GM08714 (cell line): ENCODE results near the gene LGALS3BP.

Source experiments
- H3K4me3 ChIP-seq: fragments of 200-500 bp; sonication (Bioruptor generic); 2 replicates; pipeline ENCODE4 v1.5.1; 2014; ENCODE audit warnings: mild to moderate bottlenecking, low read length, inconsistent platforms
- ZNF274 ChIP-seq: IDR thresholded peaks from 2 replicates; pipeline ENCODE4 v1.6.1; 2012; ENCODE audit warnings: mild to moderate bottlenecking, low read depth, low read length

Gene LGALS3BP

DNA sequence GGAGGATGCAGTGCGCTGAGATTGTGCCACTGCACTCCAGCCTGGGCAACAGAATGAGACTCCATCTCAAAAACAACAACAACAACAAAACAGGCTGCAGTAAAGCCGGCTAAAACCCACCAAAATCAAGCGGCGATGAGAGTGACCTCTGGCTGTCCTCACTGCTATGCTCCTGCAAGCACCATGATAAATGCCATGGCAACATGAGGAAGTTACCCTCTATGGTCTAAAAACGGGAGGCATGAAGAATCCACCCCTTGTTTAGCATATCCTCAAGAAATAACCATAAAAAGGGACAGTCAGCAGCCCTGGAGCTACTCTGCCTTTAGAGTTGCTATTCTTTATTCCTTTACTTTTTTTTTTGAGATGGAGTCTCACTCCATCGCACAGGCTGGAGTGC, 8.4 kb upstream of the LGALS3BP start:
- no peak for TF ChIP-seq ZNF274
- no peak overlapping the region for H3K4me3 ChIP-seq

- TF ChIP-seq ZNF274: no peak
- H3K4me3 ChIP-seq: no peak overlapping the region
Observed at GRCh38 chr17:78986649-78987328, 7.1 kb upstream of the LGALS3BP start.

DNA sequence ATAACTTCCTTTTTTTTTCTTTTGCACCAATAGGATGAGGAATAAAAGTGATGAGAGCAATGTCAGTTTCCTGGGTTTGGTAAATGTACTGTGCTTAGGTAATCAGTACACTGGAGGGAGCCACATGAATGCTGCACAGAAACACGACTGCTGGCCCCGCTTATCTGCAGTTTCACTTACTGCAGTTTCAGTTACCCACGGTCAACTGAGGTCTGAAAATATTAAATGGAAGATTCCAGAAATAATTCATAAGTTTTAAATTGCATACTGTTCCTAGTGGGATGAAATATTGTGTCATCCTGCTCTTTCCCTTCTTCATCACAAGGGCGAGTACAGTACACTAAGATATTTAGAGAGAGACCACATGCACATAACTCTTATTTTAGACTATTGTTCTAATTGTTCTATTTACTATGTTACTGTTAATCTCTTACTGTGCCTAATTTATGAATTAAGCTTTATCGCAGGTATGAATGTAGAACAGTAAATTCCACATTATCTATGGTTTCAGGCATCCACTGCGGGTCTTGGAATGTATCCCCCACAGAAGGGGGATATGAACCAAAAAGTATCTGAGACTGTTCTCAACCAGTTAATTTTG, 6.4 kb upstream of the LGALS3BP start:
- no peak overlapping the region for H3K4me3 ChIP-seq
- TF ChIP-seq ZNF274: no peak

DNA sequence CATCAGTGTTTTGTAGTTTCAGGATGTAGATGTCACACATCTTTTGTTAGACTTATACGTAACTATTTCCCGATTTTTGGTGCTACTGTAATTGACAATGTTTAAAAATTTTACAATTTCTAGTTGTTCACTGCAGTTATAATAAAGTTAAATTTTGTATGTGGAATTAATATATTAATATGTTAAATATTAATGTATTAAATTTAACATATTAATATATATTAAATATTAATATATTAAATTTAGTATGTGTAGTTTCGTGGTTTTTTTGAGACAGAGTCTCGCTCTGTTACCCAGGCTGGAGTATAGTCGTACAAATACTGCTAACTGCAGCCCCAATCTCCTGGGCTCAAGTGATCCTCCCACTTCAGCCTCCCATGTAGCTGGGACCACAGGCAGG, 5.7 kb upstream of the LGALS3BP start:
- TF ChIP-seq ZNF274: no peak
- no peak overlapping the region for H3K4me3 ChIP-seq

- no peak overlapping the region for H3K4me3 ChIP-seq
- no peak for TF ChIP-seq ZNF274
Observed at GRCh38 chr17:78981010-78981888, 1.5 kb upstream of the LGALS3BP start.

DNA sequence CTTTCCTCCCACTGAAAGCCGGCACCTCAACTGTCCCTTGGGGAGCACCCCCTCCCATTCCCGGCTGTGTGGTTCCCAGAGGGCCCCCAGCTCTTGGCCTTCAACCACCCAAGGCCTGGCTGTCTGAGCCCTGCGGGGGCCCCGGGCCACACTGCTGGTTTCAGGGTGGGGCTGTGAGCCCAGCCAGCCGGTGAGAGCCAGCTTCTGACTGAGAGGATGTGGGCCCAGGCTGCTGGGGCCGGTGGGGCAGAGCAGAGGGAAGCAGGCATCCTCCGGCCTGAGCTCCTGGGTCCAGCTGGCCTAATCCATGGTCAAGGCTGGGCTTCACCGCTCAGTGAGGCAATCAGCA, 875 bp upstream of the LGALS3BP start:
- TF ChIP-seq ZNF274: no peak
- H3K4me3 ChIP-seq: no peak overlapping the region

GRCh38 chr17:78977997-78978973, 1.4 kb downstream of the LGALS3BP start:
- no peak overlapping the region for H3K4me3 ChIP-seq
- TF ChIP-seq ZNF274: no peak

DNA sequence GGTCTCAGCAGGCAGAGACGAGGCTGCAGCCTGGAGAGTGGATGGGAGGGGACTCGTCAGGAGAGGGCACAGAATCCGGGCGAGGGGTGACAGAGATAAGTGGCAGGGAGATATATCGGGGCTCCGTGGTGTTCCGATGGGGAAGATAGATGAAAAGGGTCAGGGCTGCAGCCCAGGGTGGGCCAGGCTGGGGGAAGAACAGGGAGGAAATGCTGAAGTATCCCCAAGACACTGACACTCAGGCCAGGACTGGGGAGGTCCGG, 2.1 kb downstream of the LGALS3BP start:
- TF ChIP-seq ZNF274: no peak
- no peak overlapping the region for H3K4me3 ChIP-seq

GRCh38 chr17:78976907-78977680, 2.6 kb downstream of the LGALS3BP start:
- H3K4me3 ChIP-seq: no peak overlapping the region
- TF ChIP-seq ZNF274: no peak

DNA sequence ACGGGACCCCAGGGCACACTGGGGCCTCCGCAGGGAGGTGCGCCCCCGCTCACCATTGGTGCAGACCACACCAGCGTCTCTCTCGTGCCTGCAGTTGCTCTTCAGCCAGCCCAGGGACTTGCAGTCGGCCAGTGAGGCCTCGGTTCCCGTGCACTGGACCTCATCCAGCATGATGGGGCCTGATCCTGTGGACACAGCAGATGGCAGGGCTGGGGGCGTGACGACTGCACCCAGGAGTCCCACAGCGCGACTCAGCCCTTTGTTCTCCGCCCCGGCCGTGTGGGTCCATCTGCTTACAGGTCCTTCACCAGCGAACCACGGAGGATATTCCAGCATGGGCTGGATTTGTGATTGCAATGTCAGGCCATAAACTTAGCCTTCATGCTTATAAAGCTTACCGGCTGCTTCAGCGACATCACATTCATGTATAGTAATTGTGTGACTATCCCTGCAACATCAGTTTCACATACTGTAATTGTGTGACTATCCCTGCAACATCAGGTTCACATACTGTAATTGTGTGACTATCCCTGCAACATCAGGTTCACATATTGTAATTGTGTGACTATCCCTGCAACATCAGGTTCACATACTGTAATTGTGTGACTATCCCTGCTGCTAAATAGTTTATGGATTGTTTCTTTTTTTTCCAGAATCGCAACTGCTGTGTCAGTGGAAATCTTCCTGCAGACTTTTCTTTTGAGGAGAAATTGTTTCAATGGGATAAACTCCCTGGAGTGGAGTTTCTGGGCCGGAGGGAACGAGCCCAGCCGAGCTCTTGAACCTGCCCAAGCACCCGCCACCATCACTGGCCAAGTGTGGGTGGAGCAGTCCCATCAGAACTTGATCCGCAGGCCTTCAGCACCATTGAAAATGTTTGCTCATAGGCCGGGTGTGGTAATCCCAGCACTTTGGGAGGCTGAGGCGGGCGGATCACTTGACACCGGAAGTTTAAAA, 4.8 kb downstream of the LGALS3BP start:
- TF ChIP-seq ZNF274: no peak
- H3K4me3 ChIP-seq: no peak overlapping the region

DNA sequence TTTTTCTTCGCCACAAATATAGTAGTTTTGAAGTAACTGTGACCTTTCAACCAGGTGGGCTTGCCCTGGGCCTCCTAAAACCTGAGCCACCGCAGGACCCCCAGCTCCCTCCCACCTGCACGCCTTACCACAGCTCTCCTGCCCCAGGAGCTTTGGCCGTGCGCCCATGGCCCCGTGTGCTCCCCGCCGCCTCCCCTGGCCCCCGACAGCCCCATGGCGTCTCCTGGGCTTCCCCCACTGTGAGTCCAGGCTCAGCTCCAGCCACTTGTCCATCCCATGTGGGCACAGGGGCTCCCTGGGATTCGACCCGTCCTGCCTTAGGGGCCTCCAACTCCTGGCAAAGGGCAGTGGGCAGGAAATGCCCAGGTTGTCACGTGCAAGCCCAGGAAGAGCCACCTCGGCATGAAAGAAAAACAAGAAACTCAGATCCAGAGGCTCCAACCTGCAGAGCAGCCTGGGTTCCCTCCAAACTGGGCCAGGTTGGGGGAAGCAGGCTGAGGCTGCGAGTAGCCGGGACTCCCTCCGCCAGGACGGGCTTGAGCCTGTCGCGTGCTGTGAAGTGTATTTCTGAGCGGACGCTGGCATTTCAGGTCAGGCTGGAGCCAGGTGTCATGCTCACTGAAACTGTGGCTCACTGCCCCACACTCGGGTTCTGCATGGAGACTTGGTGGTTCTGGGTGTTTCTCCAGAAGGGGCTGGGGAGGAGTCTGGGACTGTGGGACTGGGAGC, 5.8 kb downstream of the LGALS3BP start:
- no peak for TF ChIP-seq ZNF274
- no peak overlapping the region for H3K4me3 ChIP-seq

- TF ChIP-seq ZNF274: no peak
- no peak overlapping the region for H3K4me3 ChIP-seq
Observed at GRCh38 chr17:78973196-78973595, 6.5 kb downstream of the LGALS3BP start.
